Measurements from ENCODE around the gene CDH24. TPM values are rescaled to one million over a fixed set of nuclear protein-coding genes. Genes with fewer than 3 reads are reported as not detected.
A peak's percentile ranks its signal among the peaks of the same experiment; 100 is the strongest.

CDH24 gene
- total and polyA plus RNA-seq, 2 of the 13 experiments (the other 11 are each of a cell fraction or from before 2014, with no cell fraction given), result 0.69 to 0.99 TPM

- TF ChIP-seq ZNF292 (CRISPR knock-in tag; IDR thresholded peaks at IDR 0.05; ENCODE audit: borderline replicate concordance, low read depth) (0 out of 2 replicates have a peak, but pooled peaks have one; percentile 10), ATF4 (CRISPR knock-in tag; IDR thresholded peaks at IDR 0.05) (no peak), FUBP1 (CRISPR knock-in tag; IDR thresholded peaks at IDR 0.05; ENCODE audit: borderline replicate concordance) (peak; percentile 88; the same call in 1 of the 2 replicates), CHD4 (IDR thresholded peaks at IDR 0.05; ENCODE audit: borderline replicate concordance, low read length) (peak; percentile 82; the same call in 1 of the 2 replicates), ELF4 (CRISPR knock-in tag; IDR thresholded peaks at IDR 0.05; ENCODE audit: borderline replicate concordance) (peak; percentile 5; the same call in 1 of the 2 replicates), ZFY (CRISPR knock-in tag; IDR thresholded peaks at IDR 0.05) (no peak), MAF1 (CRISPR knock-in tag; IDR thresholded peaks at IDR 0.05; ENCODE audit: borderline replicate concordance) (no peak), FOXA3 (CRISPR knock-in tag; IDR thresholded peaks at IDR 0.05) (peak; percentile 55; the same call in 1 of the 2 replicates), MTF2 (CRISPR knock-in tag; IDR thresholded peaks at IDR 0.05; ENCODE audit: borderline replicate concordance) (0 out of 2 replicates have a peak, but pooled peaks have one; percentile 26), SMAD3 (CRISPR knock-in tag; IDR thresholded peaks at IDR 0.05) (peak; percentile 11; the same call in 1 of the 2 replicates), ZNF124 (CRISPR knock-in tag; IDR thresholded peaks at IDR 0.05) (no peak), ZNF878 (CRISPR knock-in tag; IDR thresholded peaks at IDR 0.05) (peak; percentile 77; the same call in 1 of the 2 replicates), PCBP2 (optimal IDR thresholded peaks at IDR 0.05; ENCODE audit: low read depth, low read length, poor library complexity, severe bottlenecking) (no peak), ZIK1 (CRISPR knock-in tag; IDR thresholded peaks at IDR 0.05; ENCODE audit: borderline replicate concordance, low read depth) (no peak), FOXO4 (CRISPR knock-in tag; conservative IDR thresholded peaks at IDR 0.05) (0 out of 2 replicates have a peak, but pooled peaks have one; percentile 62), ZNF614 (CRISPR knock-in tag; IDR thresholded peaks at IDR 0.05; ENCODE audit: borderline replicate concordance) (peak; percentile 10; the same call in 1 of the 2 replicates), ZNF33B (CRISPR knock-in tag; IDR thresholded peaks at IDR 0.05) (peak; percentile 62; the same call in 1 of the 2 replicates), TGIF2 (CRISPR knock-in tag; IDR thresholded peaks at IDR 0.05) (peak; percentile 55; the same call in 1 of the 2 replicates)
- TF ChIP-seq, protein P1, sequence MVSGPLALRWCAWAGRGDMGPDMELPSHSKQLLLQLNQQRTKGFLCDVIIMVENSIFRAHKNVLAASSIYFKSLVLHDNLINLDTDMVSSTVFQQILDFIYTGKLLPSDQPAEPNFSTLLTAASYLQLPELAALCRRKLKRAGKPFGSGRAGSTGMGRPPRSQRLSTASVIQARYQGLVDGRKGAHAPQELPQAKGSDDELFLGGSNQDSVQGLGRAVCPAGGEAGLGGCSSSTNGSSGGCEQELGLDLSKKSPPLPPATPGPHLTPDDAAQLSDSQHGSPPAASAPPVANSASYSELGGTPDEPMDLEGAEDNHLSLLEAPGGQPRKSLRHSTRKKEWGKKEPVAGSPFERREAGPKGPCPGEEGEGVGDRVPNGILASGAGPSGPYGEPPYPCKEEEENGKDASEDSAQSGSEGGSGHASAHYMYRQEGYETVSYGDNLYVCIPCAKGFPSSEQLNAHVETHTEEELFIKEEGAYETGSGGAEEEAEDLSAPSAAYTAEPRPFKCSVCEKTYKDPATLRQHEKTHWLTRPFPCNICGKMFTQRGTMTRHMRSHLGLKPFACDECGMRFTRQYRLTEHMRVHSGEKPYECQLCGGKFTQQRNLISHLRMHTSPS (CRISPR knock-in tag; IDR thresholded peaks at IDR 0.05; ENCODE audit: low read depth), result 0 out of 2 replicates have a peak, but pooled peaks have one; percentile 10
- TF ChIP-seq, protein P2, sequence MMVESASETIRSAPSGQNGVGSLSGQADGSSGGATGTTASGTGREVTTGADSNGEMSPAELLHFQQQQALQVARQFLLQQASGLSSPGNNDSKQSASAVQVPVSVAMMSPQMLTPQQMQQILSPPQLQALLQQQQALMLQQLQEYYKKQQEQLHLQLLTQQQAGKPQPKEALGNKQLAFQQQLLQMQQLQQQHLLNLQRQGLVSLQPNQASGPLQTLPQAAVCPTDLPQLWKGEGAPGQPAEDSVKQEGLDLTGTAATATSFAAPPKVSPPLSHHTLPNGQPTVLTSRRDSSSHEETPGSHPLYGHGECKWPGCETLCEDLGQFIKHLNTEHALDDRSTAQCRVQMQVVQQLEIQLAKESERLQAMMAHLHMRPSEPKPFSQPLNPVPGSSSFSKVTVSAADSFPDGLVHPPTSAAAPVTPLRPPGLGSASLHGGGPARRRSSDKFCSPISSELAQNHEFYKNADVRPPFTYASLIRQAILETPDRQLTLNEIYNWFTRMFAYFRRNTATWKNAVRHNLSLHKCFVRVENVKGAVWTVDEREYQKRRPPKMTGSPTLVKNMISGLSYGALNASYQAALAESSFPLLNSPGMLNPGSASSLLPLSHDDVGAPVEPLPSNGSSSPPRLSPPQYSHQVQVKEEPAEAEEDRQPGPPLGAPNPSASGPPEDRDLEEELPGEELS (CRISPR knock-in tag; IDR thresholded peaks at IDR 0.05), result no peak
Measured at GRCh38 chr14:23035303-23036144, 21.8 kb downstream of the CDH24 start (continued).
